HG02763 (cell line): ENCODE results near the gene NAA60.

Source experiments
- ATAC-seq: cut with Tn5 transposase; IDR thresholded peaks from one replicate; pipeline ENCODE4 v1.9.1; 2021; ENCODE audit warnings: mild to moderate bottlenecking, moderate library complexity; ENCODE audit not compliant: unreplicated experiment

Gene NAA60

DNA sequence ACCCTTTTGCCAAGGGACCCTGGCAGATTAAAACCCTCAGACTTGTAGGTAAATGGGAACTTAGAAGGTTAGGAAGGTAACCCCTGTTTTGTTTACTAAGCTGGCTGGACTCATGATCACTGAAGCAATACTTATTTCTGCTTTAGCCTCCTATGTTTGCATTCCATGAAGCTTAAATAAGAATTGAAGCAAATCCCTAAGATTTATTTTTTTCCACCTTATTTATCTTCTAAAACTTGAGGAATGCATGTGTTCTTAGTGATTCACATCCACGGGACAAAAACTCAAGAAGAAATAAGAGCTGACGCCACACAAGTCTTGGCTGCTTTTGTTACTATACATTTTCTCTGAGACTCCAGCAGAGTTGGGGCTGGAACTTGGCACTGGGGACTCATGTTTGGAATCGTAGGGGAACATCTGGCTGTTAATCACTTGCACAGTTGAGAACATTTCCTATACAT lies 92.8 kb downstream of the NAA60 start:
- ATAC-seq, result no peak
